PFSK-1 (cell line): ENCODE data around the gene ZNF362.

ENCODE experiments used
- FOXP2 ChIP-seq: optimal IDR thresholded peaks from 2 replicates; pipeline ENCODE3; 2011; ENCODE audit warnings: borderline replicate concordance, control low read depth, inconsistent platforms; ENCODE audit not compliant: insufficient read depth; ENCODE audit errors: extremely low read length, extremely low read depth
- POLR2AphosphoS5 ChIP-seq: IDR thresholded peaks from 2 replicates; pipeline ENCODE4 v1.6.1; 2012; ENCODE audit warnings: low read depth, mild to moderate bottlenecking, control low read depth, low read length, moderate library complexity
- SIN3A ChIP-seq: IDR thresholded peaks from 2 replicates; pipeline ENCODE4 v1.6.1; 2012; ENCODE audit warnings: mild to moderate bottlenecking, low read length, moderate library complexity, borderline replicate concordance; ENCODE audit not compliant: insufficient read depth
- TAF1 ChIP-seq: IDR thresholded peaks from 2 replicates; pipeline ENCODE4 v1.6.1; 2012; ENCODE audit warnings: low read length, control low read depth, borderline replicate concordance; ENCODE audit not compliant: insufficient read depth
- TF ChIP-seq, protein P1 (sequence below), 2 experiments: IDR thresholded peaks; 2 replicates each; pipeline versions ENCODE4 v1.6.1 to v1.8.0; 2011 to 2012; ENCODE audit warnings: low read depth in 2 of 2, low read length in 2 of 2, control low read depth in 1 of 2, inconsistent platforms in 1 of 2, mild to moderate bottlenecking in 1 of 2, moderate library complexity in 1 of 2; ENCODE audit not compliant: insufficient read depth in 1 of 2

Gene ZNF362

DNA sequence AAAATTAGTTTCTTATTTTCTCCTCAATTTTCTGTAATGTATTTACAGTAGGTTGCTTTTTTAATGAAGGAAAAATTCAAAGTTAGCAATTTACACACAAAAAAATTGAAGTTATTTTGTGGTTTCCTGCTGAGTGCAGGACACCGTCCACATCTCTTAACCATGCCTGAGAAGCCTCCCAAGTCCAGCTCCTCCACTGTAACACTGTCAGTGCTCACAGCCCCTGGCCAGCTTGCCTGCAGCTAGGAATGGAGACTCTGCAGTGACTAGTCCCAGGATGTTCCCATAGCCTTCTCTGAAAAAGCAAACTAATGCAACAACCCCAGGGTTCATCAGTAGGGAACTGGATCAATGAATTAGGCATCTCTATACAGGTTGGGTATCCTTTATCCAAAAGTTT lies 61.1 kb downstream of the ZNF362 start:
- TF ChIP-seq POLR2AphosphoS5 (no peak), TAF1 (no peak), SIN3A (no peak), FOXP2 (no peak)

DNA sequence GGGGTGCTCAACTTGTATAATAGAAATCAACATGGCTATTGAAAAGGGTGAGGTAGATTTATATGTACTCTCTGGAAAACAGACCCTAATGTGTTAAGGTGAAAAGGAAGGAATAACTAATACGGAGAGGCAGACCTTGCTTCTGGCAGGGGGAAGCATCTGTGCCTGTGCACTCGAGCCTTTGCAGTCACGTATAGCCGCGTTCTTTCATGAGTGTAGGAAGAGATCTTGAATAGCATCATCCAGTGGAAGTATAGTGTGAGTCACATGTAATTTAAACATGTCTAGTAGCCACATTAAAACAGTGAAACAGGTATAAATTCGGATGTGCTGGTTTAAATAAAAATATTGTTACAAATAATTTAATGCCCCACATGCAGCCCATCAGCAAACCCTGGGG lies 61.7 kb downstream of the ZNF362 start:
- no peak for TF ChIP-seq POLR2AphosphoS5
- no peak for TF ChIP-seq TAF1
- TF ChIP-seq FOXP2: no peak
- no peak for TF ChIP-seq SIN3A
- TF ChIP-seq, protein P1, sequence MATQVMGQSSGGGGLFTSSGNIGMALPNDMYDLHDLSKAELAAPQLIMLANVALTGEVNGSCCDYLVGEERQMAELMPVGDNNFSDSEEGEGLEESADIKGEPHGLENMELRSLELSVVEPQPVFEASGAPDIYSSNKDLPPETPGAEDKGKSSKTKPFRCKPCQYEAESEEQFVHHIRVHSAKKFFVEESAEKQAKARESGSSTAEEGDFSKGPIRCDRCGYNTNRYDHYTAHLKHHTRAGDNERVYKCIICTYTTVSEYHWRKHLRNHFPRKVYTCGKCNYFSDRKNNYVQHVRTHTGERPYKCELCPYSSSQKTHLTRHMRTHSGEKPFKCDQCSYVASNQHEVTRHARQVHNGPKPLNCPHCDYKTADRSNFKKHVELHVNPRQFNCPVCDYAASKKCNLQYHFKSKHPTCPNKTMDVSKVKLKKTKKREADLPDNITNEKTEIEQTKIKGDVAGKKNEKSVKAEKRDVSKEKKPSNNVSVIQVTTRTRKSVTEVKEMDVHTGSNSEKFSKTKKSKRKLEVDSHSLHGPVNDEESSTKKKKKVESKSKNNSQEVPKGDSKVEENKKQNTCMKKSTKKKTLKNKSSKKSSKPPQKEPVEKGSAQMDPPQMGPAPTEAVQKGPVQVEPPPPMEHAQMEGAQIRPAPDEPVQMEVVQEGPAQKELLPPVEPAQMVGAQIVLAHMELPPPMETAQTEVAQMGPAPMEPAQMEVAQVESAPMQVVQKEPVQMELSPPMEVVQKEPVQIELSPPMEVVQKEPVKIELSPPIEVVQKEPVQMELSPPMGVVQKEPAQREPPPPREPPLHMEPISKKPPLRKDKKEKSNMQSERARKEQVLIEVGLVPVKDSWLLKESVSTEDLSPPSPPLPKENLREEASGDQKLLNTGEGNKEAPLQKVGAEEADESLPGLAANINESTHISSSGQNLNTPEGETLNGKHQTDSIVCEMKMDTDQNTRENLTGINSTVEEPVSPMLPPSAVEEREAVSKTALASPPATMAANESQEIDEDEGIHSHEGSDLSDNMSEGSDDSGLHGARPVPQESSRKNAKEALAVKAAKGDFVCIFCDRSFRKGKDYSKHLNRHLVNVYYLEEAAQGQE (IDR thresholded peaks at IDR 0.05; ENCODE audit: insufficient read depth in 1 of 2, low read depth in 2 of 2, low read length in 2 of 2): no peak

DNA sequence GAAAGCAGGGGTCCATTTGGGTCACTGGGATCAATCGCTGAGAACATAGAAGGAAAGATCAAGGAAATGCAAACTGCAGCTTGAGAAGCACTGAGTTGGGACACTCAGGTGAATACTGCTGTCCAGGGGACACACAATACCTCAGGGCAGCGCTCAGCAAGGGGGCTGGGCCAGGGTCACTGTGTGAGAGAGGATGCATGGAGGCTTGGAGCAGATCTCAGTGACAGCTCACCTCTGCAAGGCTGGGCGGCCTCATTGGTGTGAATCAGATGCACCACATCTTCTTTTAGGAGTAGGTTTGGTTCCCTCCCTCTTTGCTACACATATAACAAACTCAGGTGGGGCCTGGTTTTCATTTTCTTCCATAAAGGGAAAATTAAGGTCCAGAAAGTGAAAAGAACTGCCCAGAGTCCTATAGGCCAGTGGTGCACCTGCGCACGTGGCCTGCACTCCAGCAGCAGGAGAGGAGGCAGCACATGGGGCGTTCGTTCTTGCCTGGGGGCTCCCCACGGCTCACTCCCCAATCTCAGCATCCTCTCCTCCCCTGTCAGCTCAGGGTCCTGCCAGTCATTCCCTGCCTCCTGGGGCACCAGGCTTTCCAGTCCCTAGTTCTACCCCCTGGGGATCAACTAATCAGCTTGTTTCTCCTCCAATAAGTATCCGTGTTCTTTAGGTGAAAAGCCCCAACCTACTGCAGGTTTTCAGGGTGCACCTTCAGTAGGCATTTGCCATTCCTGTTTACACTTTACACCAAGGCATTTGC lies 63.1 kb downstream of the ZNF362 start:
- TF ChIP-seq TAF1 (no peak), SIN3A (no peak), POLR2AphosphoS5 (no peak), FOXP2 (no peak)
- TF ChIP-seq, protein P1 (IDR thresholded peaks at IDR 0.05; ENCODE audit: insufficient read depth in 1 of 2, low read depth in 2 of 2, low read length in 2 of 2): no peak

DNA sequence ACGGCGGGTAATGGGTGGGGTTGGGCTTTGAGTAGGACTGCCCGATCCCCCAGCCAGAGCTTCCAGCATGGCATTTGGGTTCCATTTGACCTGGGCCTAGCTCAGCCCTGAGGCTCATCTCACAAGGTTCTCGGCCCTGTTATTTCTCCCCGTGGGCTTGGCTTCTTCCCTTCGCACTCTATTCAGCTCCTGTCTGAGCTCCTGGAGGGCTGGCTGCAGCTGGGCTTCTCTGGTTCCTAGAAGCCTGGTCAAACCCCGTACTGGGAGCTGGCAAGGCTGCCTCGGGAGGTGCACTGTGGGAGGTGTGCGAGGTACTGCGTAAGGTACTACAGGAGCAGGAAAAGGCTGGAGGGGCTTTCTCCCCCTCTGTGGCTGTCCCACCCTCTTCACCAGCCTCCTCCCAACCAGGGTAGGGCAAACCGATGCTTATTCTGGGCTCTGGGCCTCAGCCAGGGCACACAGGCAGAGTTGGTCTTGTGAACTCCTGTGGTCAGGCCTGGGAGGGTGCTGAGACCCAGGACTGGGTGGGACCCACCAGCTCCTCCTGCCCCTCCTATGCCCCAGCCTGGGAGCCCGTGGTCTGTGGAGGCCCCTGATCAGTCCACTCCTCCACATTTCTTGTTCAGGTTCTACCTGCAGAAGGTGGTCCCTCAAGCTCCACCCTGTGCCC lies 63.8 kb downstream of the ZNF362 start:
- TF ChIP-seq TAF1 (no peak), FOXP2 (no peak), SIN3A (no peak), POLR2AphosphoS5 (no peak)
- TF ChIP-seq, protein P1 (IDR thresholded peaks at IDR 0.05; ENCODE audit: insufficient read depth in 1 of 2, low read depth in 2 of 2, low read length in 2 of 2): no peak

- TF ChIP-seq, protein P1 (IDR thresholded peaks at IDR 0.05; ENCODE audit: insufficient read depth in 1 of 2, low read depth in 2 of 2, low read length in 2 of 2): no peak
- TF ChIP-seq SIN3A: no peak
- TF ChIP-seq POLR2AphosphoS5: no peak; the same call in 1 of the 2 replicates
- TF ChIP-seq TAF1: no peak
- no peak for TF ChIP-seq FOXP2
These were observed 64.4 kb downstream of the ZNF362 start, which contains the start of gene A3GALT2 for GRCh38 chr1:33320619-33321165. Gene A3GALT2, minus strand, starts transcription at chr1:33321098. Its CDS starts 0 bp downstream, at chr1:33321098.
